OCI-LY3 (cell line): ENCODE results near the gene EID1.

ENCODE experiments used
- CTCF ChIP-seq: fragments of 200-600, 300-600 bp; sonication (generic); IDR thresholded peaks from 2 replicates; pipeline ENCODE4 v1.5.1; 2014; ENCODE audit warnings: antibody characterized with exemption, low read length, low read depth
- EZH2phosphoT487 ChIP-seq: fragments of 200-600 bp; shearing (Covaris generic); IDR thresholded peaks from 2 replicates; pipeline ENCODE4 v1.6.1; 2018; ENCODE audit warnings: antibody characterized with exemption, mixed run types, low read depth

DNA sequence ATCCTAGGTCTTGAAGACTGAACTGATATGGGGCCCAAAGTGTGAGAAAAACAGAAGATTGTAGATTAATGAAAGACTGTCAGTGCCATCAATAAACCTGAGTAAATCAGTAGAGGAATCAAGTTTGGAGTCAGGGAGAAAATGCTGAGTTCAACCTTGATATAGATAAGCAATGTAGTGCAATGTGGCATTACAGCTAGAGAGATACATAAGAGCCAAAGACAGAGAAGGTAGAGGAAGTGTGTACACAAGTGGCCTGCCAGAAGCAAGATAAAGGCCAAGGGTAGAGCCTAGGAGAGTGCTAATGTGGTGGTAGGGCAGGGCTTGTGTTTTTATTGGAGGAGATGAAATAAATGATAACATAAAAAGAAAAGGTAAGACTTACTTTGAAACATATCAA is 26.0 kb upstream of the EID1 start:
- TF ChIP-seq CTCF (no peak), EZH2phosphoT487 (no peak)
